ENCODE data around the gene SMURF1.

Gene SMURF1

GRCh38 chr7:99146979-99147378 is 3.1 kb upstream of the SMURF1 start:
- no peak for TF ChIP-seq CTCF (IDR thresholded peaks at IDR 0.05; ENCODE audit: low read depth, low read length)
- peaks cover 2% of the 10 kb centered on the region for H3K36me3 ChIP-seq
- no peak overlapping the region for H3K4me3 ChIP-seq (ENCODE audit: low read depth, low read length)
- no peaks in the 10 kb centered on the region for H3K27me3 ChIP-seq (ENCODE audit: insufficient read depth, low read depth, severe bottlenecking)
- DNase-seq, result no peak
- H3K27ac ChIP-seq, result no peak overlapping the region
- no peaks in the 10 kb centered on the region for H3K9me3 ChIP-seq (ENCODE audit: severe bottlenecking)

- no peaks in the 10 kb centered on the region for H3K27me3 ChIP-seq (ENCODE audit: insufficient read depth, low read depth, severe bottlenecking)
Measured at GRCh38 chr7:99143521-99143852, 421 bp downstream of the SMURF1 start.

GRCh38 chr7:99142727-99143520 is 984 bp downstream of the SMURF1 start:
- TF ChIP-seq CTCF (IDR thresholded peaks at IDR 0.05; ENCODE audit: low read depth, low read length), result no peak
- Histone ChIP-seq H3K4me3 (ENCODE audit: low read depth, low read length) (peak overlapping the region; percentile 44), H3K27ac (no peak overlapping the region)

More at GRCh38 chr7:99143521-99143852, 421 bp downstream of the SMURF1 start:
- H3K36me3 ChIP-seq, result peaks cover 7% of the 10 kb centered on the region
- H3K27ac ChIP-seq, result peak overlapping the region; percentile 84
- TF ChIP-seq CTCF (IDR thresholded peaks at IDR 0.05; ENCODE audit: low read depth, low read length), result no peak
- peak overlapping the region; percentile 44 for H3K4me3 ChIP-seq (ENCODE audit: low read depth, low read length)
- DNase-seq, result no peak
- H3K9me3 ChIP-seq (ENCODE audit: severe bottlenecking), result no peaks in the 10 kb centered on the region

GRCh38 chr7:99141841-99142726 is 1.8 kb downstream of the SMURF1 start:
- no peaks in the 10 kb centered on the region for H3K27me3 ChIP-seq (ENCODE audit: insufficient read depth, low read depth, severe bottlenecking)
- no peak overlapping the region for H3K4me3 ChIP-seq (ENCODE audit: low read depth, low read length)
- no peaks in the 10 kb centered on the region for H3K9me3 ChIP-seq (ENCODE audit: severe bottlenecking)
- H3K27ac ChIP-seq, result no peak overlapping the region
- DNase-seq, result no peak
- peaks cover 7% of the 10 kb centered on the region for H3K36me3 ChIP-seq
- no peak for TF ChIP-seq CTCF (IDR thresholded peaks at IDR 0.05; ENCODE audit: low read depth, low read length)

More at GRCh38 chr7:99142727-99143520, 984 bp downstream of the SMURF1 start:
- Histone ChIP-seq H3K36me3 (peaks cover 7% of the 10 kb centered on the region), H3K27me3 (ENCODE audit: insufficient read depth, low read depth, severe bottlenecking) (no peaks in the 10 kb centered on the region), H3K9me3 (ENCODE audit: severe bottlenecking) (no peaks in the 10 kb centered on the region)
- DNase-seq, result peak; percentile 88

- Histone ChIP-seq H3K27me3 (ENCODE audit: insufficient read depth, low read depth, severe bottlenecking) (no peaks in the 10 kb centered on the region), H3K36me3 (peaks cover 7% of the 10 kb centered on the region), H3K27ac (no peak overlapping the region), H3K4me3 (ENCODE audit: low read depth, low read length) (no peak overlapping the region), H3K9me3 (ENCODE audit: severe bottlenecking) (no peaks in the 10 kb centered on the region)
- DNase-seq, result no peak
- no peak for TF ChIP-seq CTCF (IDR thresholded peaks at IDR 0.05; ENCODE audit: low read depth, low read length)
Measured at GRCh38 chr7:99141334-99141733, 2.6 kb downstream of the SMURF1 start.
